Testis (tissue), 2 donors: ENCODE data around the gene SH2D3A.

ENCODE experiments used
- CTCF ChIP-seq, 3 experiments: fragments of 450-650 bp in 2 of 3; fragments of 200-600 bp in 1 of 3; sonication (generic) in 1 of 3; IDR thresholded peaks; one replicate each; pipeline ENCODE4 v1.5.1; 2016 to 2019; ENCODE audit warnings: antibody characterized with exemption in 3 of 3, mild to moderate bottlenecking in 2 of 3, moderate library complexity in 1 of 3
- POLR2A ChIP-seq: fragments of 450-650 bp; IDR thresholded peaks from one replicate; pipeline ENCODE4 v1.6.1; 2017; ENCODE audit warnings: antibody characterized with exemption, mild to moderate bottlenecking, moderate library complexity

- TF ChIP-seq CTCF (IDR thresholded peaks at IDR 0.05) (no peak), POLR2A (no peak)
Observed at GRCh38 chr19:6767357-6768235, at the start of gene SH2D3A.
